COLO668 (cell line): ENCODE results near the gene TRIM26.

Experiments
- DNase-seq: peaks from one replicate; lab custom pipeline; 2025; ENCODE audit not compliant: unreplicated experiment; lab: John Stamatoyannopoulos, UW

Gene TRIM26

GRCh38 chr6:30211306-30211705 lies 1.9 kb downstream of the TRIM26 start:
- no peak for DNase-seq

GRCh38 chr6:30207619-30208295 lies 5.4 kb downstream of the TRIM26 start:
- no peak for DNase-seq

GRCh38 chr6:30206799-30207618 lies 6.2 kb downstream of the TRIM26 start:
- DNase-seq: no peak

GRCh38 chr6:30206152-30206551 lies 7.1 kb downstream of the TRIM26 start:
- no peak for DNase-seq

GRCh38 chr6:30204116-30204515 lies 9.1 kb downstream of the TRIM26 start:
- no peak for DNase-seq

- DNase-seq: no peak
Observed at GRCh38 chr6:30202366-30202765, 10.8 kb downstream of the TRIM26 start.

GRCh38 chr6:30200551-30201281 lies 12.5 kb downstream of the TRIM26 start:
- no peak for DNase-seq

- no peak for DNase-seq
Observed at GRCh38 chr6:30198166-30199084, 14.8 kb downstream of the TRIM26 start.

- no peak for DNase-seq
Observed at GRCh38 chr6:30196376-30196775, 16.8 kb downstream of the TRIM26 start.

GRCh38 chr6:30195951-30196350 lies 17.3 kb downstream of the TRIM26 start:
- no peak for DNase-seq

- DNase-seq: no peak
Observed at GRCh38 chr6:30194797-30195690, 18.2 kb downstream of the TRIM26 start.

GRCh38 chr6:30192076-30192475 lies 21.1 kb downstream of the TRIM26 start:
- DNase-seq: no peak

GRCh38 chr6:30188541-30188940 lies 24.7 kb downstream of the TRIM26 start:
- no peak for DNase-seq

- no peak for DNase-seq
Observed at GRCh38 chr6:30185846-30186484, 27.2 kb downstream of the TRIM26 start.

GRCh38 chr6:30184417-30185031 lies 28.7 kb downstream of the TRIM26 start:
- no peak for DNase-seq

GRCh38 chr6:30180145-30180544 lies 33.1 kb downstream of the TRIM26 start:
- DNase-seq: no peak

GRCh38 chr6:30178837-30179236 lies 34.4 kb downstream of the TRIM26 start:
- DNase-seq: no peak

GRCh38 chr6:30175765-30176164 lies 37.4 kb downstream of the TRIM26 start:
- DNase-seq: no peak

GRCh38 chr6:30172681-30173080 lies 40.5 kb downstream of the TRIM26 start:
- DNase-seq: no peak
